Kidney (tissue), 14 donors: ENCODE results near the gene MAST2. TPM values are rescaled to one million over a fixed set of nuclear protein-coding genes. Genes with fewer than 3 reads are reported as not detected.

ENCODE experiments used
- DNase-seq, 5 donors: peaks; one replicate each; pipeline ENCODE4 v3.0.0-alpha.2; 2013 to 2020
- FAIRE-seq: peaks from 2 replicates; lab custom pipeline; 2012; peaks lifted over from hg19 to GRCh38; lab: Jason Lieb, UNC
- H3K27ac ChIP-seq, 2 donors: one replicate each; pipeline ENCODE4 v1.7.0; 2013; ENCODE audit warnings: low read depth in 2 of 2, low read length in 2 of 2, inconsistent platforms in 1 of 2
- H3K27me3 ChIP-seq: one replicate; pipeline ENCODE4 v1.7.1; 2013; ENCODE audit warnings: low read length, inconsistent platforms; ENCODE audit not compliant: control insufficient read depth, insufficient read depth
- H3K36me3 ChIP-seq, 3 donors: one replicate each; pipeline versions ENCODE4 v1.7.0 to v1.7.1; 2013; ENCODE audit warnings: low read length in 3 of 3, control low read depth in 1 of 3, inconsistent platforms in 1 of 3; ENCODE audit not compliant: insufficient read depth in 3 of 3, control insufficient read depth in 2 of 3
- H3K4me1 ChIP-seq, 3 donors: one replicate each; pipeline versions ENCODE4 v1.7.0 to v1.7.1; 2013; ENCODE audit warnings: low read length in 3 of 3, inconsistent platforms in 1 of 3, low read depth in 1 of 3; ENCODE audit not compliant: control insufficient read depth in 2 of 3, insufficient read depth in 2 of 3
- H3K4me3 ChIP-seq, 3 donors: one replicate each; pipeline versions ENCODE4 v1.7.0 to v1.8.1; 2013; ENCODE audit warnings: low read length in 3 of 3, control low read depth in 1 of 3, inconsistent platforms in 1 of 3
- H3K9ac ChIP-seq, 3 donors: one replicate each; pipeline versions ENCODE4 v1.7.0 to v1.7.1; 2013; ENCODE audit warnings: low read length in 3 of 3, control low read depth in 1 of 3, inconsistent platforms in 1 of 3
- H3K9me3 ChIP-seq, 3 donors: one replicate each; pipeline versions ENCODE4 v1.7.0 to v1.7.1; 2013; ENCODE audit warnings: low read length in 3 of 3, control low read depth in 1 of 3, inconsistent platforms in 1 of 3; ENCODE audit not compliant: control insufficient read depth in 2 of 3, insufficient read depth in 1 of 3
- intact Hi-C: fragments of 100-400 bp; cut with DNase I; formaldehyde crosslinking; loops from one replicate; pipeline ENCODE4 v1.11.1; 2022
- polyA plus RNA-seq: library from polyadenylated mRNA; stranded (reverse); fragments of 350-450 nt; fragmentation: Illumina TruSeq; extraction: RNeasy Lipid Tissue Mini Kit (QIAGEN cat#74804); gene quantifications from one replicate; pipeline ENCODE4 v1.2.3, GENCODE V29; 2014; ENCODE audit warnings: low read depth, low replicate concordance; ENCODE audit not compliant: insufficient read depth
- total RNA-seq: library from RNA; stranded (reverse); fragmentation: NEBNext Ultra II Directional; extraction: Animal tissue kit (Norgen Biotek cat#: 25700); gene quantifications from one replicate; pipeline ENCODE4 v1.2.1, GENCODE V29; 2021
- TF ChIP-seq, protein P1 (sequence below): IDR thresholded peaks from 3 replicates; pipeline ENCODE4 v1.5.1; 2012; ENCODE audit warnings: mild to moderate bottlenecking, moderate library complexity, borderline replicate concordance; ENCODE audit not compliant: insufficient read depth; ENCODE audit errors: extremely low read depth
- donor health status: control.
- donor health status: control.
- donor health status: control.
- donor health status: control.
- donor health status: control.
- donor health status: DM: yes; HTN: yes; CAD: no.
- donor health status: Normal renal cell carcinoma (clear cell type).

Gene MAST2
- total and polyA plus RNA-seq, 2 donors from 2014 or later = 7.6 to 17.9 TPM

DNA sequence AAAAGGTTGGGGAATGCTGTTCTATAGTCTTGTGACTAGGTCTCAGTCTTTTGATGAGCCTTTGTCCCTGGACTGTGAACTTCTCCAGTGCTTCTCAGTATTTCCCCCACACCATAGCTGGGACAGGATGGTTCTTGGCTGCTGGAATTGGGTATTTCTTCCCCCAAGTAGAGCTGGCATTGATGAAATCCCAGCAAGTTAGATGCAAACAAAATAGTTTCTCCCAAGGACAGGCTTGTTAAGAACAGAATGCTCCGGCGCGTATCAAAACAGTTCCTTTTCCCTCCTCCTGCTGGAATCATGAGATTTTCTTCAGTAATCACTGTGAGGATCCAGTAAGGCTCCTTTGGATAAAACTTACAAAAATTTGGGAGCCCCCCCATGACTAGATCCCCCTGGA, 166.5 kb downstream of the MAST2 start:
- FAIRE-seq (no peak), DNase-seq (no peak)
- no peak overlapping the region for H3K27ac ChIP-seq
- no peaks in the 10 kb centered on the region for H3K27me3 ChIP-seq
- TF ChIP-seq, protein P1, sequence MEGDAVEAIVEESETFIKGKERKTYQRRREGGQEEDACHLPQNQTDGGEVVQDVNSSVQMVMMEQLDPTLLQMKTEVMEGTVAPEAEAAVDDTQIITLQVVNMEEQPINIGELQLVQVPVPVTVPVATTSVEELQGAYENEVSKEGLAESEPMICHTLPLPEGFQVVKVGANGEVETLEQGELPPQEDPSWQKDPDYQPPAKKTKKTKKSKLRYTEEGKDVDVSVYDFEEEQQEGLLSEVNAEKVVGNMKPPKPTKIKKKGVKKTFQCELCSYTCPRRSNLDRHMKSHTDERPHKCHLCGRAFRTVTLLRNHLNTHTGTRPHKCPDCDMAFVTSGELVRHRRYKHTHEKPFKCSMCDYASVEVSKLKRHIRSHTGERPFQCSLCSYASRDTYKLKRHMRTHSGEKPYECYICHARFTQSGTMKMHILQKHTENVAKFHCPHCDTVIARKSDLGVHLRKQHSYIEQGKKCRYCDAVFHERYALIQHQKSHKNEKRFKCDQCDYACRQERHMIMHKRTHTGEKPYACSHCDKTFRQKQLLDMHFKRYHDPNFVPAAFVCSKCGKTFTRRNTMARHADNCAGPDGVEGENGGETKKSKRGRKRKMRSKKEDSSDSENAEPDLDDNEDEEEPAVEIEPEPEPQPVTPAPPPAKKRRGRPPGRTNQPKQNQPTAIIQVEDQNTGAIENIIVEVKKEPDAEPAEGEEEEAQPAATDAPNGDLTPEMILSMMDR = no peak
- intact Hi-C loops = no loop called here
- H3K36me3 ChIP-seq = no peaks in the 10 kb centered on the region
- H3K9ac ChIP-seq = no peak overlapping the region
- no peak overlapping the region for H3K4me3 ChIP-seq
- no peaks in the 10 kb centered on the region for H3K9me3 ChIP-seq
- peaks cover 0 to 4% (median 0%) of the 10 kb centered on the region in 3 donors for H3K4me1 ChIP-seq

DNA sequence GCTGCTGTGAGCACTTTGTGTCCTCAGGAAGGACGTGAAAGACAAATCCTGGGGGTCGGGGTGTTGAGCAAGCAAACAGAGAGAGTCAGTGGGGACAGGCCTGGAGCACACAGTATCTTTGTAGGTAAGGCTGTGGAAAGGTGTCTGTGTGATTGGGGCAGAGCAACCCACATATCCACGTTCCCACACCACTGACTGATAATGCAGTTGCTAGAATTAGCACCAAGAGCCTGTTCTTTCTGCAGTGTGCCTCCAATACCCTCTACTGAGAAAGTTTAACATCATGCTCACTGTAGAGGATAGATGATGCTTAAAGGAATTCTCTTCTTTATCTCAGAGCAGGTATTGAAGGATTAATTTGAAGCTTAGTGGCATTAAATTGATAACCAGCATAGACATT, 167.9 kb downstream of the MAST2 start:
- no peak overlapping the region for H3K4me3 ChIP-seq
- H3K36me3 ChIP-seq = no peaks in the 10 kb centered on the region
- peaks cover 0 to 4% (median 3%) of the 10 kb centered on the region in 3 donors for H3K4me1 ChIP-seq
- TF ChIP-seq, protein P1 = no peak
- FAIRE-seq (no peak), DNase-seq (no peak)
- no peaks in the 10 kb centered on the region for H3K27me3 ChIP-seq
- no peaks in the 10 kb centered on the region for H3K9me3 ChIP-seq
- H3K9ac ChIP-seq = no peak overlapping the region
- H3K27ac ChIP-seq = no peak overlapping the region
- intact Hi-C loops = no loop called here

DNA sequence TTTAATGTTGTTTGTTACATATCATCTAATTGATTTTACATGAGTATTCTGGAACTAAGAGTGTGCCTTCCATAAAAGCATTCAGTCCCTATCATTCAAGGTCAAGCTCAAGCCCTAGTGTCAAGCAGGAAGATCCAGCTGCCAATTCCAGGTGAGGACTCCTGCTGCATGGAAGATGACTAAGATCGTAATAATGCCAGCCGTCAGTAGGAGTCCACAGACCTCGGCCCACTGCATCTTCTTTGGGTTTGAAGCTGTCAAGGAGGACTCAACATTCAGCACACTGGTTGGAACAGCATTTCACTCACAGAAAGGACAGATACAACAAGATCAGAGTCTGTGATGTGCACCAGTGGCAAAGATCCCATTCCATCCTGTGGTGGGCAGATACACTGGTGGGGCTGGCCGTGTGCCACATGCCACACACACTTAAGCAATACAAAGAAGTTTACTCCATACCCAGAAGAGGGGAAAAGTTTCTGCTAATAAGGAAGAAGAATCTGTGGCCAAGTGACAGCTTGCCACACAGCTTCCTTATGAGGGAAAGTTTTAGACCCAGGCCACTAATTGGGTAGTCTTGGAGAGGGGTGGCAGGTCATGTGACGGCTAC, 168.6 kb downstream of the MAST2 start:
- FAIRE-seq = no peak
- no peaks in the 10 kb centered on the region for H3K9me3 ChIP-seq
- no peak for DNase-seq
- intact Hi-C loops = no loop called here
- H3K4me3 ChIP-seq = no peak overlapping the region
- H3K4me1 ChIP-seq = peaks cover 0 to 4% (median 3%) of the 10 kb centered on the region in 3 donors
- H3K36me3 ChIP-seq = no peaks in the 10 kb centered on the region
- TF ChIP-seq, protein P1 = no peak
- no peaks in the 10 kb centered on the region for H3K27me3 ChIP-seq
- H3K27ac ChIP-seq = no peak overlapping the region
- no peak overlapping the region for H3K9ac ChIP-seq

DNA sequence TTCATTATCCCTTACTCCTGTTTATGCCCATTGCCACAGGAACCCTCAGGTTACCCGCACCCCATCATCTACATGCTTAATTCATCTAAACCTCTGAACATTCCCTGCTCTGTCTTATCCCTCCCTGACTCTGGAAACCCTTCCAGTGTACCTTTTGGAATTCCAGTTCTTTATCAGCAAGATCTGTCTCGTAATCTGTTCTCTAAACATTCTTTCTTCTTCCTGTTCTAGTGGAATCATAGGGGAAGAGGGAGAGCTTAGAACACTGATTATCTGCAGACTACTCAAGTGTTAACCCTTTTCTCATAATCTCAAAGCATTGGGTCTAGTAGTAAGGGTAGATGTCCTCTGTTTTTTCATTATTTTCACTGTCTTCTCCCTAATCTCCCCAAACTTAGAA, 169.2 kb downstream of the MAST2 start:
- no peak overlapping the region for H3K4me3 ChIP-seq
- intact Hi-C loops = no loop called here
- DNase-seq = no peak
- peaks cover 0 to 4% (median 3%) of the 10 kb centered on the region in 3 donors for H3K4me1 ChIP-seq
- no peak overlapping the region for H3K27ac ChIP-seq
- H3K36me3 ChIP-seq = no peaks in the 10 kb centered on the region
- TF ChIP-seq, protein P1 = no peak
- H3K9me3 ChIP-seq = no peaks in the 10 kb centered on the region
- no peaks in the 10 kb centered on the region for H3K27me3 ChIP-seq
- H3K9ac ChIP-seq = no peak overlapping the region
- FAIRE-seq = no peak
